Skeletal muscle tissue (tissue), 4 donors: ENCODE results near the gene EHMT1. TPM values are rescaled to one million over a fixed set of nuclear protein-coding genes. Genes with fewer than 3 reads are reported as not detected.

Source experiments
- H3K27ac ChIP-seq: one replicate; pipeline ENCODE4 v1.7.0; 2013; ENCODE audit warnings: mild to moderate bottlenecking, low read depth, low read length, inconsistent platforms
- H3K27me3 ChIP-seq, 3 donors: one replicate each; pipeline ENCODE4 v1.7.0; 2013; ENCODE audit warnings: low read length in 3 of 3; ENCODE audit not compliant: control insufficient read depth in 3 of 3, insufficient read depth in 3 of 3
- H3K36me3 ChIP-seq, 3 donors: one replicate each; pipeline ENCODE4 v1.7.0; 2013; ENCODE audit warnings: low read length in 3 of 3; ENCODE audit not compliant: control insufficient read depth in 3 of 3, insufficient read depth in 3 of 3
- H3K4me1 ChIP-seq, 3 donors: one replicate each; pipeline ENCODE4 v1.7.0; 2013; ENCODE audit warnings: low read length in 3 of 3, mild to moderate bottlenecking in 3 of 3; ENCODE audit not compliant: control insufficient read depth in 3 of 3, insufficient read depth in 3 of 3
- H3K4me3 ChIP-seq, 3 donors: one replicate each; pipeline ENCODE4 v1.7.0; 2013; ENCODE audit warnings: low read length in 3 of 3
- H3K9ac ChIP-seq, 3 donors: one replicate each; pipeline ENCODE4 v1.7.0; 2013; ENCODE audit warnings: low read length in 3 of 3, mild to moderate bottlenecking in 3 of 3, moderate library complexity in 2 of 3, low read depth in 1 of 3
- H3K9me3 ChIP-seq, 3 donors: one replicate each; pipeline ENCODE4 v1.7.0; 2013; ENCODE audit warnings: low read length in 3 of 3; ENCODE audit not compliant: control insufficient read depth in 3 of 3
- total RNA-seq: library from RNA; depleted of rRNA; stranded (reverse); fragments of >200 nt; gene quantifications from one replicate; pipeline ENCODE4 v1.2.3, GENCODE V29; 2014
- donor health status: Osteomylitis.

The EHMT1 gene
- total RNA-seq, 1 donor from 2014 or later = 43.3 TPM

DNA sequence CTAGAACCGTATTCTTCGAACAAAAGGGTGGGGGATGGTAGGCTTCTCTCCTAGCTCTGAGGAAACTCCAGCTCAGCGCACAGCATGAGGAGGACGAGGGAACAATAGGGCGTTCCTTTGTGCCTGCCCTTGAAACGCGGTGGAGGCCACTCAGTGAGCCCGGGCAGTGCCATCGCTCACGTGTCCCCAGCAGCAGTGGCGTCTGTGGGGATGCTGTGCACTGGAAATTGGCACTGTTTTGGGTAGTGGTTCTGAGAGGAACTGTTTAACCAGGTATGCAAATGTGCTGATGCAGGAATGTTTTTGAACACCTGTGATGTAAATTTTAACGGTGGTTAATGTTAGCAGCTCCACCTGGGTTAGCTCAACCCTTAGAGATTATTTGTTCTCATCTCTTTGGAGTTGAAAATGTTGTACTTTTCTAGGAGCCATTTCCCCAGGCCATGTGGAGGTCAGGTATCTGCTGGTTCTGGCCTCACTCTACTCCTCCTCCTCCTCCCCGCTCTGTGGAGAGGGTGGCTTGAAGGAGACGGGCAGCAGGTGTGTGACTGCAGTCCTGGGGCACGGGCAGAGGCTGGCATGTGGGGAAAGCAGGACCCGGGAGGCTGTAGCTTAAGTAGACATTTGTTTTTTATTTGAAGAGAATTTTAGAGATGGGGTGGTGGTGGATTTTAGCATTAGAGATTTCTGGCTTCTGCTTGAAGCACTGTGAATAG is 48.3 kb downstream of the EHMT1 start:
- H3K9ac ChIP-seq = no peak overlapping the region
- H3K27me3 ChIP-seq = no peaks in the 10 kb centered on the region

DNA sequence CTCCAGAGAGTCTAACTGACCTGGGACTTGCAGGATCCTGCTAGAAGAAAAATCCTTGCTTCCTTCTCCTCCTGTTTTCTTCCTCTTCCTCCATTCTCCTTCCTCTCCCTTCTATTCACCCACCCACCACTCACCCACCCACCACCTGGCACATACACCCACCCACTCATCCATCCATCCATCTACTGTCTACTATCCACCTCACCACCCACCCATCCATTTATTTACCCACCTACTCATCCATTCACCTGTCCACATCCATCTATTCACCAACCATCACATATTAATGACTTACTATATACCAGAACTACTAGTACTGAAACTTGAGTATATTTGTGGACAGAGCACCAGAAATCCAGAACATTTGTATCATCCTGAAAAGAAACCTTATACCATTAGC is 49.4 kb downstream of the EHMT1 start:
- H3K4me1 ChIP-seq = peaks cover 23 to 35% (median 32%) of the 10 kb centered on the region in 3 donors
- no peak overlapping the region for H3K27ac ChIP-seq
- H3K27me3 ChIP-seq = no peaks in the 10 kb centered on the region
- no peaks in the 10 kb centered on the region for H3K9me3 ChIP-seq
- H3K36me3 ChIP-seq = no peaks in the 10 kb centered on the region
- H3K9ac ChIP-seq = no peak overlapping the region
- H3K4me3 ChIP-seq = no peak overlapping the region

More for the DNA sequence above, 48.3 kb downstream of the EHMT1 start:
- H3K4me3 ChIP-seq = no peak overlapping the region
- peaks cover 20 to 32% (median 29%) of the 10 kb centered on the region in 3 donors for H3K4me1 ChIP-seq
- H3K9me3 ChIP-seq = no peaks in the 10 kb centered on the region
- H3K27ac ChIP-seq = no peak overlapping the region
- no peaks in the 10 kb centered on the region for H3K36me3 ChIP-seq

- H3K9me3 ChIP-seq = no peaks in the 10 kb centered on the region
- H3K9ac ChIP-seq = no peak overlapping the region
- H3K4me3 ChIP-seq = no peak overlapping the region
- no peaks in the 10 kb centered on the region for H3K27me3 ChIP-seq
- H3K27ac ChIP-seq = no peak overlapping the region
- H3K4me1 ChIP-seq = peaks cover 31 to 46% (median 43%) of the 10 kb centered on the region in 3 donors
- no peaks in the 10 kb centered on the region for H3K36me3 ChIP-seq
These were observed 50.5 kb downstream of the EHMT1 start for GRCh38 chr9:137669261-137669672.

GRCh38 chr9:137670391-137671195 is 51.8 kb downstream of the EHMT1 start:
- peak overlapping the region in 2 of 3 donors; percentile 20 to 54 for H3K9ac ChIP-seq
- no peaks in the 10 kb centered on the region for H3K27me3 ChIP-seq
- no peaks in the 10 kb centered on the region for H3K9me3 ChIP-seq
- no peak overlapping the region for H3K27ac ChIP-seq
- no peaks in the 10 kb centered on the region for H3K36me3 ChIP-seq
- peaks cover 35 to 50% (median 47%) of the 10 kb centered on the region in 3 donors for H3K4me1 ChIP-seq
- H3K4me3 ChIP-seq = no peak overlapping the region

- peak overlapping the region in 1 of 3 donors; percentile 20 for H3K9ac ChIP-seq
- H3K36me3 ChIP-seq = no peaks in the 10 kb centered on the region
- H3K4me1 ChIP-seq = peaks cover 34 to 48% (median 43%) of the 10 kb centered on the region in 3 donors
- H3K4me3 ChIP-seq = no peak overlapping the region
- no peak overlapping the region for H3K27ac ChIP-seq
- no peaks in the 10 kb centered on the region for H3K9me3 ChIP-seq
- no peaks in the 10 kb centered on the region for H3K27me3 ChIP-seq
These were observed 52.4 kb downstream of the EHMT1 start for GRCh38 chr9:137671196-137671538.

GRCh38 chr9:137671721-137672120 is 52.9 kb downstream of the EHMT1 start:
- no peak overlapping the region for H3K27ac ChIP-seq

GRCh38 chr9:137672907-137673791 is 54.3 kb downstream of the EHMT1 start:
- peaks cover 27 to 38% (median 31%) of the 10 kb centered on the region in 3 donors for H3K4me1 ChIP-seq
- H3K27ac ChIP-seq = no peak overlapping the region

More at GRCh38 chr9:137671721-137672120, 52.9 kb downstream of the EHMT1 start:
- no peak overlapping the region for H3K4me3 ChIP-seq
- no peaks in the 10 kb centered on the region for H3K27me3 ChIP-seq
- no peaks in the 10 kb centered on the region for H3K36me3 ChIP-seq
- peak overlapping the region in 2 of 3 donors; percentile 8 to 12 for H3K9ac ChIP-seq
- H3K9me3 ChIP-seq = no peaks in the 10 kb centered on the region
- peaks cover 30 to 43% (median 38%) of the 10 kb centered on the region in 3 donors for H3K4me1 ChIP-seq

DNA sequence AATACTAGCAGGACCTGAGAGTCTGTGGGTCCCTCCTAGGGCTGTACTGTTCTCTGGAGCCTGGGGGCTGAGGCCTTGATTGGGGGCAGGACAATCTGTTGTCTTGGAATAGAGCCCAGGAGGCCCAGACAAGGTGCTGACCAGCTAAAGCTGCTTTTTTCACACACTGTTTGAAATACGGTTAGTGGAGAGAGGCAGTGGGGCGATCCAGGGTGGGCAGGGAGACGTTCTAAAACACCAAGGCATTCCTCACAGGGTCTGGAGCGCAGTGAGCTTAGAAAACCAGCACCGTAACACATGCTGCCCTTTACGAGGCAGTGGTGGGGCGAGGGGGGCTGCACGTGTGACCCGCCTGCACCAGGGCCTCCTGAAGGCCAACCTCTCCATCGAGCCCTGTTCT is 55.1 kb downstream of the EHMT1 start:
- no peak overlapping the region for H3K27ac ChIP-seq
- H3K4me3 ChIP-seq = no peak overlapping the region
- no peaks in the 10 kb centered on the region for H3K27me3 ChIP-seq
- no peaks in the 10 kb centered on the region for H3K36me3 ChIP-seq
- no peaks in the 10 kb centered on the region for H3K9me3 ChIP-seq
- H3K9ac ChIP-seq = peak overlapping the region in 1 of 3 donors; percentile 50
- H3K4me1 ChIP-seq = peaks cover 27 to 36% (median 35%) of the 10 kb centered on the region in 3 donors

More at GRCh38 chr9:137672907-137673791, 54.3 kb downstream of the EHMT1 start:
- Histone ChIP-seq H3K36me3 (no peaks in the 10 kb centered on the region), H3K4me3 (no peak overlapping the region), H3K9ac (no peak overlapping the region), H3K9me3 (no peaks in the 10 kb centered on the region), H3K27me3 (no peaks in the 10 kb centered on the region)

DNA sequence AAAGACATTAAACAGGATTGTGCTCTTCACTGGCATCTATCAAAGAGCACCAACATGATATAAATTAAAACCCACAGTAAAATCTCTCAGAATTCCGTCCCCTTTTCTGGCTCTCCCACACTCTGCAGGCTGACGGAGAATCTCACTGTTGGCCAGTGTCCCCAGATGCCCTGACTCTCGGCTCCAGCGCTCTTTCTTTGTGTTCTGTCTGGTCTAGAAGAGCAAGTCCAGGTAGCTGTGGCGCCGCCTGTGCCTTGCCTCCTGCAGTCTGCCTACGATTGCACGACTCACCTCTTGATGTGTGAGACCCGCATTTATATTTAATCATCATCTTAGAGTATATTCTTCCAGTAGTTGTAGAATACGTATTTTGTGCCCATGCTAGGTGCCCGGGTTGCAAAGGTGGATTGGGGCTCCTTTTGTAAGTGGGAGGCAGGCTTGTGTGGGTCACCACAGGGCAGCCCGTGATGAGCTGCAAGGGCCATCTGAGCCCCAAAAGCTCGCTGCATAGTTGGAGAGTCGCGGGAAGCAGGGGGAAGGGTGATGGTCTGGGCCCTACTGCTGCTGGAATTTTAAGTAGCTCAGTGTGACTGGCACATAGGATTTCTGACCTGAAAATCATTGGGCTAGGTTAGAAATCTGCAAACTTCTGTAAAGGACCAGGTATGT is 55.6 kb downstream of the EHMT1 start:
- Histone ChIP-seq H3K4me3 (no peak overlapping the region), H3K36me3 (no peaks in the 10 kb centered on the region), H3K9ac (peak overlapping the region in 1 of 3 donors; percentile 50), H3K27ac (no peak overlapping the region), H3K4me1 (peaks cover 27 to 38% (median 35%) of the 10 kb centered on the region in 3 donors), H3K9me3 (no peaks in the 10 kb centered on the region), H3K27me3 (no peaks in the 10 kb centered on the region)
